GM13977 (cell line): ENCODE results near the gene HTR4.
A peak's percentile ranks its signal among the peaks of the same experiment; 100 is the strongest.

Experiments
- DNase-seq: peaks from one replicate; pipeline ENCODE4 v3.0.0; 2012; ENCODE audit warnings: low spot score
- in situ Hi-C: fragments of 300-500 bp; cut with MboI; formaldehyde crosslinking; loops from one replicate; pipeline ENCODE4 v1.12.0; 2022; ENCODE audit warnings: low sequenced_read_pairs, low pct_unique_long_range_greater_than_20kb, mixed read lengths, inconsistent platforms; ENCODE audit not compliant: unreplicated experiment
- TF ChIP-seq, protein P1 (sequence below): IDR thresholded peaks from 2 replicates; pipeline ENCODE4 v1.5.1; 2012; ENCODE audit warnings: mild to moderate bottlenecking, control low read depth; ENCODE audit not compliant: insufficient read depth; ENCODE audit errors: extremely low read depth, missing control alignments

The HTR4 gene

DNA sequence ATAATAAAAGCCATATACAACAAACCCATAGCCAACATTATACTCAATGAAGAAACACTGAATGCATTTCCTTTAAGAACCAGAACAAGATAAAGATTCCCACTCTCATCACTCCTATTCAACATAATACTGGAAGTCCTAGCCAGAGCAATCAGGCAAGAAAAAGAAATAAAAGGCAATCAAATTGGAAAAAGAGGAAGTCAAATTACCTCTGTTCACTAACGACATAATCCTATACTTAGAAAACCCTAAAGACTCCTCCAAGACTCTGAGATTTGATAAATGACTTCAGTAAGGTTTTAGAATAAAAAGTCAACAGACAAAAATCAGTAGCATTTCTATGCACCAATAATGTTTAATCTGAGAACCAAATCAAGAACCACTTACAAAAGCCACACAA lies 36.6 kb upstream of the HTR4 start:
- in situ Hi-C loops, result no loop called here
- TF ChIP-seq, protein P1, sequence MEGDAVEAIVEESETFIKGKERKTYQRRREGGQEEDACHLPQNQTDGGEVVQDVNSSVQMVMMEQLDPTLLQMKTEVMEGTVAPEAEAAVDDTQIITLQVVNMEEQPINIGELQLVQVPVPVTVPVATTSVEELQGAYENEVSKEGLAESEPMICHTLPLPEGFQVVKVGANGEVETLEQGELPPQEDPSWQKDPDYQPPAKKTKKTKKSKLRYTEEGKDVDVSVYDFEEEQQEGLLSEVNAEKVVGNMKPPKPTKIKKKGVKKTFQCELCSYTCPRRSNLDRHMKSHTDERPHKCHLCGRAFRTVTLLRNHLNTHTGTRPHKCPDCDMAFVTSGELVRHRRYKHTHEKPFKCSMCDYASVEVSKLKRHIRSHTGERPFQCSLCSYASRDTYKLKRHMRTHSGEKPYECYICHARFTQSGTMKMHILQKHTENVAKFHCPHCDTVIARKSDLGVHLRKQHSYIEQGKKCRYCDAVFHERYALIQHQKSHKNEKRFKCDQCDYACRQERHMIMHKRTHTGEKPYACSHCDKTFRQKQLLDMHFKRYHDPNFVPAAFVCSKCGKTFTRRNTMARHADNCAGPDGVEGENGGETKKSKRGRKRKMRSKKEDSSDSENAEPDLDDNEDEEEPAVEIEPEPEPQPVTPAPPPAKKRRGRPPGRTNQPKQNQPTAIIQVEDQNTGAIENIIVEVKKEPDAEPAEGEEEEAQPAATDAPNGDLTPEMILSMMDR, result no peak
- DNase-seq, result no peak

DNA sequence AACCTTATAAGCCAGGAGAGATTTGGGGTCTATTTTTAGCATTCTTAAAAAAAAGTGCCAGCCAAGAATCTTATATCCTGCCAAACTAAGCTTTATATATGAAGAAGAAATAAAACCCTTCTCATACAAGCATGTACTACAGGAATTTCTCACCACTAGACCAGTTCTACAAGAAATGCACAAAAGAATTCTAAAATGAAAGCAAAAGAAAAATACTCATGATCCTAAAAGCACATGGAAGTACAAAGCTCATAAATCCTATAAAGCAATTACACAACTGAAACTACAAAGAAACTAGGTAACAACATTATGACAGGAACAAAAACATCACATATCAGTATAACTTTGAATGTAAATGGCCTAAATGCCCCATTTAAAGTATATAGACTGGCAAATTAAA lies 34.5 kb upstream of the HTR4 start:
- in situ Hi-C loops, result no loop called here
- TF ChIP-seq, protein P1, result no peak
- no peak for DNase-seq

DNA sequence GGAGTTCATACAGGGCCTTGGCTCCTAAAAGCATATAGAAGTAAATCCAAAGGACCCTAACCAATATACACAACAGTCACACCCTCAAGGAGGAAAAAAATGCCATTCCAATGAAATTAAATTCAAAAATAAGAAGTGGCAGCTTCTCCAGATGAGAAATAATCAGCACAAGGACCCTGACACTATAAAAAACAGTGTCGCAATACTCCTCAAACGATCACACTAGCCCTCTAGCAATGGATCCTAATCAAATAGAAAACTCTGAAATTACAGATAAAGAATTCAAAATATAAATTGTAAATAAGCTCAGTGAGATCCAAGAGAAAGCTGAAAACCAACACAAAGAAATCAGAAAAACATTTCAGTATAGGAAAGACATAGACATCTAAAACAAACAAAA lies 33.5 kb upstream of the HTR4 start:
- in situ Hi-C loops, result no loop called here
- TF ChIP-seq, protein P1, result no peak
- no peak for DNase-seq

DNA sequence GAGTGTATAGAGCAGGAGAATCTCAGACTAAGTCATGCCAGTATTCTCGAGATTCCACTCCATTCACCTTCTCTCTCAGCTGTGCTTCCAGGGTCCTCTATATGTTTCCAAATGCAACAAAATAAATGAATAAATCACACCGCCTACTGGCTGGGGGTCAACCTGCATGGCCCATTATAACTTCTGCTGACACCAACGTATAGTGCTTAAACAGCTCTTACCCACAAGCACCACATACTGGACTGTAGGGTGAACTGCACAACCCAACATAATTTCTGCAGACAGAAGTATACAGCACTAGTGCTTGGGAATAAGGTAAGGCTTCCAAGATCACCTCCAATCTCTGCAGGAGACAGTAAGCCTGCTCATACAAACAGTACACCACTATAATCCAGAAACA lies 33.1 kb upstream of the HTR4 start:
- no peak for DNase-seq
- in situ Hi-C loops, result no loop called here
- TF ChIP-seq, protein P1, result peak; percentile 50

DNA sequence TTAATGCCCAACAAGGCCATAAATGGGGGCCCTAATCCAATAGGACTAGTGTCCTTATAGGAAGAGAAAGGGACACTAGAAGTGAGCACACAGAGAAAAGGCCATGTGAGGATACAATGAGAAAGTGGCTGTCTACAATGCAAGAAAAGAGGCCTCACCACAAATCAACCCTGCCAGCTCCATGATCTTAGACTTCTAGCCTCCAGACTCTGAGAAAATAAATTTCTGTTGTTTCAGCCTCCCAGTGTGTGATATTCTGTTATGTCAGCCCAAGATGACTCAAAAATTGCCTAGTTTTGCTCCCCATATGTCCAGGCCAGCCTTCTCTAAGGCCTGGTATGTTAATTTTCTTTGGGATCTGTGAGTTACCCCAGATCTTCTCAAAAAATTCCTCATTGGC lies 32.3 kb upstream of the HTR4 start:
- in situ Hi-C loops, result no loop called here
- TF ChIP-seq, protein P1, result no peak
- no peak for DNase-seq

DNA sequence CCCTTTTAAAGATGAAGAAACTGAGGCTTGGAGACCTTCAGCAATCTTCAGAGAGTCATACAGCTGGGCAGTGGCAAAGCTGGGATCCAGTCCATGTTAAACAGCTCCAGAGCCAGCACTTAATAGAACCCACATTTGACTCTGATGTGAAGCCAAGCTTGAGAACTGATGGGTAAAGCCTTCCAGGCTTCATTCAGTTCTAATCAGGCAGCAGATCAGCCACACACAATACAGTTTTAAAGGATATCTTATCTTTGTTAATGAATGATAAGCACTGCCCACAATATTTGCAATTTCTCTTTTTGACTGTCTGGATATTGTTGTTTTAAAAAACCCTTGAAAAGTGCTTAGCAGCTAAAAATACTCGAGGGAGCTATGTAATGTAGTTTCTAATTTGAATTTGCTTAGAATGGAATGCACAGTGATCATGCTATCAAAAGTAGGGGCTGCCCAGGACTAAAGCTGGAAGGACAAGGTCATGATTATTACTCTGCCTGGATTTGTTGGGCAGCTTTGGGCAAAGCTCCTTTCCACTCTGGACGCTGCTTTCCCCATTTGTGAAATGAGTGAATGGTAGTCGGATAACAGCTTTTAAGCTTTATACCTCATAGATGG lies 31.3 kb upstream of the HTR4 start:
- in situ Hi-C loops, result no loop called here
- no peak for DNase-seq
- TF ChIP-seq, protein P1, result no peak

DNA sequence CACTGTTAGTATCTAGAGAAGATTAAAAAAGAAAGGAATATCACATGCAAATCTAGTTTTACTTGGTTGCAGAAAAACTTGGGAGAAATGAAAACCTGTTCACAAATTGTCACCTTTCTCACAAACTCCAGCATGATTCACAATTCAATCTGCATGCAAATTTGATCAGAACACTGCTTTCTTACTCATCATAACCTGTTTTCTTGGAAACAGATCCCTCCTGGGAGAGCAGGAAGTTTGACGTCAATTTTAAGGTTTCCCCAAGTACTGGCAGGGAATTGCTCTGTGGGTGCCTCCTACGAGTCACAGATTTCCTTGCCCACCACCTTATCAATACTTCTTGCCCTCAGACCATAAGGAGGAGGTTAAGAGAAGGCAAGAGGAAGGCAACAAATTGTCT lies 30.2 kb upstream of the HTR4 start:
- TF ChIP-seq, protein P1, result no peak
- no peak for DNase-seq
- in situ Hi-C loops, result no loop called here
